GM23338 (cell line): Measurements from ENCODE around the gene EFS. TPM values are rescaled to one million over a fixed set of nuclear protein-coding genes. Genes with fewer than 3 reads are reported as not detected.

Source experiments
- ATAC-seq: fragments of 200-7000 bp; cut with Tn5 transposase; 3 replicates; pipeline ENCODE4 v1.9.1; 2020
- DNase-seq: peaks from one replicate; pipeline ENCODE4 v3.0.0-alpha.2; 2015; ENCODE audit warnings: low spot score
- H2AFZ ChIP-seq: fragments of 200-600 bp; sonication (generic); 2 replicates; pipeline ENCODE4 v1.8.0; 2016; ENCODE audit warnings: antibody characterized with exemption, mild to moderate bottlenecking, moderate library complexity
- H3F3A ChIP-seq: fragments of 200-600 bp; sonication (generic); replicated peaks from 2 replicates; pipeline ENCODE4 v1.8.0; 2017; ENCODE audit warnings: antibody characterized with exemption, mixed run types, low read depth
- H3K27ac ChIP-seq: fragments of 200-600 bp; sonication (generic); 2 replicates; pipeline ENCODE4 v1.6.1; 2016; ENCODE audit warnings: low read depth
- H3K27me3 ChIP-seq: fragments of 200-600 bp; sonication (generic); 2 replicates; pipeline ENCODE4 v1.8.0; 2016; ENCODE audit warnings: mild to moderate bottlenecking, mixed run types, moderate library complexity; ENCODE audit not compliant: insufficient read depth
- H3K36me3 ChIP-seq: fragments of 200-600 bp; sonication (generic); 2 replicates; pipeline ENCODE4 v1.8.0; 2016; ENCODE audit warnings: mild to moderate bottlenecking; ENCODE audit not compliant: insufficient read depth
- H3K4me1 ChIP-seq: fragments of 200-600 bp; sonication (generic); 2 replicates; pipeline ENCODE4 v1.8.0; 2016; ENCODE audit warnings: mild to moderate bottlenecking, moderate library complexity; ENCODE audit not compliant: insufficient read depth
- H3K4me2 ChIP-seq: fragments of 200-600 bp; sonication (generic); 2 replicates; pipeline ENCODE4 v1.7.1; 2017; ENCODE audit warnings: mixed run types
- H3K4me3 ChIP-seq: fragments of 200-600 bp; sonication (generic); 2 replicates; pipeline ENCODE4 v1.6.1; 2016; ENCODE audit warnings: mixed run types
- H3K79me2 ChIP-seq: fragments of 200-600 bp; sonication (generic); replicated peaks from 2 replicates; pipeline ENCODE4 v1.8.0; 2017; ENCODE audit warnings: mild to moderate bottlenecking; ENCODE audit not compliant: insufficient read depth
- H3K9me2 ChIP-seq: fragments of 200-600 bp; sonication (generic); 2 replicates; pipeline ENCODE4 v1.8.0; 2017; ENCODE audit not compliant: insufficient read depth
- H4K20me1 ChIP-seq: fragments of 200-600 bp; sonication (generic); replicated peaks from 2 replicates; pipeline ENCODE4 v1.8.0; 2017; ENCODE audit warnings: mild to moderate bottlenecking; ENCODE audit not compliant: insufficient read depth
- H3K27ac Mint-ChIP-seq: 2 replicates; pipeline ENCODE4 v1.8.0; 2020; ENCODE audit warnings: inconsistent platforms, mild to moderate bottlenecking, moderate library complexity, mixed read lengths
- H3K27me3 Mint-ChIP-seq: 3 replicates; pipeline ENCODE4 v1.8.0; 2022; ENCODE audit warnings: low read depth, mild to moderate bottlenecking, moderate library complexity, mixed read lengths, inconsistent platforms; ENCODE audit not compliant: insufficient read depth, poor library complexity
- H3K36me3 Mint-ChIP-seq: 3 replicates; pipeline ENCODE4 v1.8.0; 2021; ENCODE audit warnings: low read depth, mild to moderate bottlenecking, inconsistent platforms, moderate library complexity, mixed read lengths
- H3K4me1 Mint-ChIP-seq: 3 replicates; pipeline ENCODE4 v1.8.0; 2020; ENCODE audit warnings: mild to moderate bottlenecking, inconsistent platforms, mixed read lengths
- H3K4me3 Mint-ChIP-seq: 3 replicates; pipeline ENCODE4 v1.8.0; 2021; ENCODE audit warnings: moderate library complexity, mild to moderate bottlenecking, inconsistent platforms, mixed read lengths
- H3K9me3 Mint-ChIP-seq: 3 replicates; pipeline ENCODE4 v1.8.0; 2020; ENCODE audit warnings: moderate library complexity, mild to moderate bottlenecking, inconsistent platforms, mixed read lengths
- CREB1 ChIP-seq: fragments of 250-450 bp; sonication (Bioruptor Pico); IDR thresholded peaks from 2 replicates; pipeline ENCODE4 v1.5.0; 2020; ENCODE audit warnings: low read depth, mild to moderate bottlenecking, moderate library complexity
- CTCF ChIP-seq, 2 experiments: fragments of 200-600 bp in 1 of 2; sonication (generic) in 1 of 2; conservative IDR thresholded peaks; 2 replicates each; pipeline versions ENCODE4 v1.5.1 to v1.6.1; 2016 to 2017; ENCODE audit warnings: antibody characterized with exemption in 2 of 2, low read depth in 2 of 2, mild to moderate bottlenecking in 2 of 2, moderate library complexity in 1 of 2
- EZH2 ChIP-seq: fragments of 200-600 bp; sonication (generic); IDR thresholded peaks from one replicate; pipeline ENCODE4 v1.8.0; 2017; ENCODE audit warnings: antibody characterized with exemption, mild to moderate bottlenecking, low read depth; ENCODE audit not compliant: unreplicated experiment
- EZH2phosphoT487 ChIP-seq: fragments of 200-600 bp; sonication (generic); IDR thresholded peaks from one replicate; pipeline ENCODE4 v1.8.1; 2018; ENCODE audit warnings: antibody characterized with exemption; ENCODE audit not compliant: unreplicated experiment
- JUNB ChIP-seq: IDR thresholded peaks from one replicate; pipeline ENCODE4 v1.6.1; 2016; ENCODE audit warnings: antibody characterized with exemption; ENCODE audit not compliant: unreplicated experiment
- NANOG ChIP-seq: IDR thresholded peaks from 2 replicates; pipeline ENCODE4 v1.6.1; 2016; ENCODE audit warnings: antibody characterized with exemption, borderline replicate concordance
- REST ChIP-seq: IDR thresholded peaks from one replicate; pipeline ENCODE4 v1.6.1; 2018; ENCODE audit warnings: antibody characterized with exemption; ENCODE audit not compliant: unreplicated experiment
- STAT1 ChIP-seq: IDR thresholded peaks from one replicate; pipeline ENCODE4 v1.6.1; 2016; ENCODE audit warnings: antibody characterized with exemption; ENCODE audit not compliant: unreplicated experiment
- ZNF331 ChIP-seq: fragments of 250-450 bp; sonication (Bioruptor Pico); IDR thresholded peaks from 2 replicates; pipeline ENCODE4 v1.5.0; 2020; ENCODE audit warnings: low read depth, mild to moderate bottlenecking, moderate library complexity
- polyA plus RNA-seq: library from polyadenylated mRNA; unstranded; fragments of >200 nt; fragmentation: Nextera tagmentation; extraction: Ambion mirVana; gene quantifications from 2 replicates; pipeline ENCODE4 v1.2.1, GENCODE V29; 2016
- total RNA-seq: library from RNA; depleted of rRNA; stranded (reverse); fragments of >200 nt; shearing (Covaris generic); gene quantifications from 2 replicates; pipeline ENCODE4 v1.2.3, GENCODE V29; 2014
- TF ChIP-seq, protein P1 (sequence below): IDR thresholded peaks from 2 replicates; pipeline ENCODE4 v1.6.1; 2016; ENCODE audit warnings: antibody characterized with exemption

Gene EFS
- total and polyA plus RNA-seq, 2 experiments from 2014 or later, result 5.1 to 18.9 TPM

- H3K9me3 Mint-ChIP-seq, result no peaks in the 10 kb centered on the region
- peaks cover 28% of the 10 kb centered on the region for H3K27me3 ChIP-seq
- no peak for TF ChIP-seq EZH2phosphoT487
- TF ChIP-seq EZH2, result no peak
- TF ChIP-seq ZNF331 (CRISPR knock-in tag), result no peak
- TF ChIP-seq NANOG, result no peak
- TF ChIP-seq, protein P1, sequence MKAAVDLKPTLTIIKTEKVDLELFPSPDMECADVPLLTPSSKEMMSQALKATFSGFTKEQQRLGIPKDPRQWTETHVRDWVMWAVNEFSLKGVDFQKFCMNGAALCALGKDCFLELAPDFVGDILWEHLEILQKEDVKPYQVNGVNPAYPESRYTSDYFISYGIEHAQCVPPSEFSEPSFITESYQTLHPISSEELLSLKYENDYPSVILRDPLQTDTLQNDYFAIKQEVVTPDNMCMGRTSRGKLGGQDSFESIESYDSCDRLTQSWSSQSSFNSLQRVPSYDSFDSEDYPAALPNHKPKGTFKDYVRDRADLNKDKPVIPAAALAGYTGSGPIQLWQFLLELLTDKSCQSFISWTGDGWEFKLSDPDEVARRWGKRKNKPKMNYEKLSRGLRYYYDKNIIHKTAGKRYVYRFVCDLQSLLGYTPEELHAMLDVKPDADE, result no peak
- no peak for TF ChIP-seq REST
- TF ChIP-seq CREB1 (CRISPR knock-in tag), result no peak
- no peak for TF ChIP-seq JUNB
- no peak for TF ChIP-seq CTCF (conservative IDR thresholded peaks at IDR 0.05; ENCODE audit: low read depth in 2 of 2)
- TF ChIP-seq STAT1, result no peak
- H3K4me3 ChIP-seq, result no peak overlapping the region
- no peak for DNase-seq
- H3F3A ChIP-seq, result peaks cover 5% of the 10 kb centered on the region
- no peak for ATAC-seq
- H3K36me3 Mint-ChIP-seq, result no peaks in the 10 kb centered on the region; the same call in 2 of the 3 replicates
- H4K20me1 ChIP-seq, result no peaks in the 10 kb centered on the region
- H3K27ac ChIP-seq, result no peak overlapping the region
- no peak overlapping the region for H2AFZ ChIP-seq
- peaks cover 25% of the 10 kb centered on the region for H3K27me3 Mint-ChIP-seq
- H3K4me2 ChIP-seq, result no peak overlapping the region
- H3K4me3 Mint-ChIP-seq, result no peak overlapping the region
- peaks cover 14% of the 10 kb centered on the region for H3K4me1 ChIP-seq
- peaks cover 16% of the 10 kb centered on the region for H3K4me1 Mint-ChIP-seq
- H3K27ac Mint-ChIP-seq, result no peak overlapping the region
- peaks cover 4% of the 10 kb centered on the region; the same call in 1 of the 2 replicates for H3K9me2 ChIP-seq
- H3K36me3 ChIP-seq, result no peaks in the 10 kb centered on the region
- no peaks in the 10 kb centered on the region for H3K79me2 ChIP-seq
Measured at GRCh38 chr14:23371865-23372264, 6.9 kb upstream of the EFS start.
